DOHH2 (cell line): ENCODE results near the gene ERLEC1.
A peak's percentile ranks its signal among the peaks of the same experiment; 100 is the strongest.

Experiments
- H3F3A ChIP-seq: fragments of 200-600 bp; sonication (generic), shearing (Covaris generic); 2 replicates; pipeline ENCODE4 v1.6.0; 2016; ENCODE audit warnings: antibody characterized with exemption, mild to moderate bottlenecking; ENCODE audit not compliant: control insufficient read depth, insufficient read depth
- H3K27ac ChIP-seq: fragments of 200-600 bp; sonication (generic); 2 replicates; pipeline ENCODE4 v1.5.1; 2014; ENCODE audit warnings: low read depth, mild to moderate bottlenecking, low read length, moderate library complexity
- H3K27me3 ChIP-seq: fragments of 200-600 bp; sonication (generic); 2 replicates; pipeline ENCODE4 v1.6.1; 2014; ENCODE audit warnings: mild to moderate bottlenecking, low read length, mixed read lengths; ENCODE audit not compliant: control insufficient read depth
- H3K36me3 ChIP-seq: fragments of 200-600 bp; sonication (generic); 2 replicates; pipeline ENCODE4 v1.6.1; 2014; ENCODE audit warnings: mild to moderate bottlenecking, low read length, moderate library complexity, mixed read lengths; ENCODE audit not compliant: control insufficient read depth
- H3K4me1 ChIP-seq: fragments of 200-600 bp; sonication (generic); 2 replicates; pipeline ENCODE4 v1.6.1; 2014; ENCODE audit warnings: mild to moderate bottlenecking, low read length, mixed read lengths; ENCODE audit not compliant: control insufficient read depth
- H3K4me2 ChIP-seq: fragments of 200-600 bp; sonication (generic); 2 replicates; pipeline ENCODE4 v1.6.0; 2014; ENCODE audit warnings: mild to moderate bottlenecking, low read length, moderate library complexity
- H3K4me3 ChIP-seq: fragments of 200-600 bp; sonication (generic); 2 replicates; pipeline ENCODE4 v1.5.1; 2014; ENCODE audit warnings: mild to moderate bottlenecking, low read length, mixed read lengths
- H3K79me2 ChIP-seq: fragments of 200-600 bp; sonication (generic); 2 replicates; pipeline ENCODE4 v1.6.1; 2014; ENCODE audit warnings: mild to moderate bottlenecking, low read length, mixed read lengths; ENCODE audit not compliant: control insufficient read depth
- H3K9me2 ChIP-seq: fragments of 200-600 bp; sonication (generic); replicated peaks from 2 replicates; pipeline ENCODE4 v1.6.1; 2014; ENCODE audit warnings: mild to moderate bottlenecking, low read length, mixed read lengths; ENCODE audit not compliant: control insufficient read depth
- H3K9me3 ChIP-seq: fragments of 200-600 bp; sonication (generic); 2 replicates; pipeline ENCODE4 v1.6.1; 2014; ENCODE audit warnings: antibody characterized with exemption, low read length, mixed read lengths; ENCODE audit not compliant: control insufficient read depth, insufficient read depth
- H4K20me1 ChIP-seq: fragments of 200-600 bp; sonication (generic); 2 replicates; pipeline ENCODE4 v1.6.0; 2014; ENCODE audit warnings: low read depth, mild to moderate bottlenecking, antibody characterized with exemption, low read length, moderate library complexity; ENCODE audit not compliant: control insufficient read depth, insufficient read depth
- EZH2phosphoT487 ChIP-seq: fragments of 200-600 bp; sonication (generic); IDR thresholded peaks from 2 replicates; pipeline ENCODE4 v1.6.1; 2017; ENCODE audit warnings: borderline replicate concordance, mild to moderate bottlenecking, antibody characterized with exemption, low read length, moderate library complexity, mixed read lengths
- TF ChIP-seq, protein P1 (sequence below): fragments of 200-600 bp; sonication (generic); IDR thresholded peaks from one replicate; pipeline ENCODE4 v1.5.1; 2014; ENCODE audit warnings: antibody characterized with exemption, mild to moderate bottlenecking, low read depth, low read length; ENCODE audit not compliant: poor library complexity, severe bottlenecking

ERLEC1 gene

DNA sequence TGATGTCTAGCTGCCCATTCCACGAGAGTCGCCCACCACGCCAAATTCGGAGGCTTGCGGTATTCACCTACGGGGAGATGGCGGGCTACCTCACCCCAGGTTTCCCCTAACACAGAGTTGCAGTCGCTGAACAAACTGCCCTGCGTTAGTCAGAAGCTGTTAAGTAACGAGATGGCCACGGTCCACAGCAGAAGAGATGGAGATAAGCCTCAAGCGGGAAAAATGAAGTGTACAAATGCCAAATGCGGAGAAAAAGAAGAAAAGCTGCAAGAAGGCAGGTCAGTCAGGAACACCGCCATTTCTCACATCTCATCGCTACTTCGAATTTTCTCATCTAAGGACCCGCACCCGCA is 516 bp upstream of the ERLEC1 start:
- Histone ChIP-seq H3F3A (peaks cover 4% of the 10 kb centered on the region), H3K27ac (peak overlapping the region; percentile 68), H3K4me2 (peak overlapping the region; percentile 61), H3K9me2 (no peaks in the 10 kb centered on the region), H3K4me3 (peak overlapping the region; percentile 96), H3K36me3 (peaks cover 44% of the 10 kb centered on the region), H4K20me1 (peaks cover 3% of the 10 kb centered on the region; the same call in 1 of the 2 replicates), H3K27me3 (no peaks in the 10 kb centered on the region), H3K79me2 (peaks cover 99% of the 10 kb centered on the region), H3K4me1 (peaks cover 33% of the 10 kb centered on the region), H3K9me3 (no peaks in the 10 kb centered on the region)
- no peak for TF ChIP-seq EZH2phosphoT487
- TF ChIP-seq, protein P1, sequence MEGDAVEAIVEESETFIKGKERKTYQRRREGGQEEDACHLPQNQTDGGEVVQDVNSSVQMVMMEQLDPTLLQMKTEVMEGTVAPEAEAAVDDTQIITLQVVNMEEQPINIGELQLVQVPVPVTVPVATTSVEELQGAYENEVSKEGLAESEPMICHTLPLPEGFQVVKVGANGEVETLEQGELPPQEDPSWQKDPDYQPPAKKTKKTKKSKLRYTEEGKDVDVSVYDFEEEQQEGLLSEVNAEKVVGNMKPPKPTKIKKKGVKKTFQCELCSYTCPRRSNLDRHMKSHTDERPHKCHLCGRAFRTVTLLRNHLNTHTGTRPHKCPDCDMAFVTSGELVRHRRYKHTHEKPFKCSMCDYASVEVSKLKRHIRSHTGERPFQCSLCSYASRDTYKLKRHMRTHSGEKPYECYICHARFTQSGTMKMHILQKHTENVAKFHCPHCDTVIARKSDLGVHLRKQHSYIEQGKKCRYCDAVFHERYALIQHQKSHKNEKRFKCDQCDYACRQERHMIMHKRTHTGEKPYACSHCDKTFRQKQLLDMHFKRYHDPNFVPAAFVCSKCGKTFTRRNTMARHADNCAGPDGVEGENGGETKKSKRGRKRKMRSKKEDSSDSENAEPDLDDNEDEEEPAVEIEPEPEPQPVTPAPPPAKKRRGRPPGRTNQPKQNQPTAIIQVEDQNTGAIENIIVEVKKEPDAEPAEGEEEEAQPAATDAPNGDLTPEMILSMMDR: no peak

DNA sequence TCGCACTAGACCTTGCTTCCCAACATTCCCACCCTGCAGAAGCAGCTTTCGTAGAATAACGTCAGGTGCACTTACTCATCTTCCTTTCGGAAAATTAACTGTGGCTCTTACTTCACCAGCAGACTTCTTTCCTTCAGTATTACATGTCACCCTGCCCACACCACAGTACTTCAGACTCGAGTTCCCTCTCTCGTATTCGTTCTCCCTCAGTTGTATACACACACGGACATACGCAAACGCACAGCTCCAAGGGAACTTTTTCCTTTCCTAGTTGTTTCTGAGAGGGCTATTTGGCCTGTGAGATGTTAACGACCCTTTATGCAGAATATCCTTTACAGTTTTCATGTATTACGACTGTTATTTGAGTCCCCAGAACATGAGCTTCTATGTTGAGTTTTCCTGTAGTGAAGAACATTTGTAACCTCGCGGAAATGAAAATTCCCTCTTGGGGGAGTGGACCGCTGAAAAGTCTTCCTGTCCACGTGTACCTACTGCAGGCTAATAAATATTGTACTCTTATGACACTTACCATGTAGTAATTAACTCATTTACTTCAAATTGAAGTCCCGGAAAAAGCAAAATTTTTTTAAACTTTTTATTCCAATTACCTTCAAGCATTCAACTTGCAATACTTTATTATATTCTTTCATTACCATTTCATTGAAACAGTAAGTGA is 908 bp downstream of the ERLEC1 start:
- H3K4me3 ChIP-seq: peak overlapping the region; percentile 96
- peaks cover 3% of the 10 kb centered on the region; the same call in 1 of the 2 replicates for H4K20me1 ChIP-seq
- no peak for TF ChIP-seq EZH2phosphoT487
- TF ChIP-seq, protein P1: no peak
- H3K4me1 ChIP-seq: peaks cover 33% of the 10 kb centered on the region
- no peaks in the 10 kb centered on the region for H3K9me3 ChIP-seq
- peak overlapping the region; percentile 98 for H3K4me2 ChIP-seq
- no peaks in the 10 kb centered on the region for H3K27me3 ChIP-seq
- H3K9me2 ChIP-seq: no peaks in the 10 kb centered on the region
- peak overlapping the region; percentile 68 for H3K27ac ChIP-seq
- H3F3A ChIP-seq: peaks cover 4% of the 10 kb centered on the region
- peaks cover 30% of the 10 kb centered on the region for H3K36me3 ChIP-seq
- peaks cover 96% of the 10 kb centered on the region for H3K79me2 ChIP-seq

DNA sequence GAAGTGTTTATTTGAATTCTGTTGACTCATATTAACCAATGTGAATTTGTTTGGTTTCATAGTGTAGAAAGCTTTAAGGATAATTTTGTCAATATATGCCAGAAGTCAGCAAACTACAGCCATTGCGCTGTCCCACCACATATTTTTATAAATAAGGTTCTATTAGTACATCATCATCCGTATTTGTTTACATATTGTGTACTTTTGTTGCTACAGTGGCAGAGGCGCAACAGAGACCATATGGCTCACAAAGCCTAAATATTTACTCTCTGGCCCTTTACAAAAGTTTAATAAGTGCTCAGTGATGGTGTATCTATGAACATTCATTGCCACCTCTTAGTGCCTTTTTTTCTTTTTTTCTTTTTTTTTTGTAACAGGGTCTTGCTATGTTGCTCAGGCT is 6.4 kb downstream of the ERLEC1 start:
- H3K36me3 ChIP-seq: peaks cover 18% of the 10 kb centered on the region
- peaks cover 48% of the 10 kb centered on the region for H3K79me2 ChIP-seq

More for the DNA sequence above, 6.4 kb downstream of the ERLEC1 start:
- Histone ChIP-seq H3K27me3 (no peaks in the 10 kb centered on the region), H3K27ac (no peak overlapping the region), H3K4me3 (no peak overlapping the region), H3K9me2 (no peaks in the 10 kb centered on the region), H3K4me1 (peaks cover 8% of the 10 kb centered on the region), H4K20me1 (peaks cover 2% of the 10 kb centered on the region; the same call in 1 of the 2 replicates), H3F3A (no peaks in the 10 kb centered on the region), H3K9me3 (no peaks in the 10 kb centered on the region), H3K4me2 (no peak overlapping the region)
- TF ChIP-seq EZH2phosphoT487: no peak
- TF ChIP-seq, protein P1: no peak
